Vagina (tissue), 2 donors: Measurements from ENCODE around the gene RTTN. TPM values are rescaled to one million over a fixed set of nuclear protein-coding genes. Genes with fewer than 3 reads are reported as not detected.

Experiments
- DNase-seq, 2 donors: peaks; one replicate each; pipeline ENCODE4 v3.0.0-alpha.2; 2017; ENCODE audit errors: extremely low spot score in 2 of 2
- H3K27ac ChIP-seq: fragments of 200-600 bp; sonication (generic); one replicate; pipeline ENCODE4 v1.5.1; 2019
- H3K27me3 ChIP-seq: fragments of 200-600 bp; sonication (generic); one replicate; pipeline ENCODE4 v1.5.1; 2019
- H3K36me3 ChIP-seq, 2 donors: fragments of 200-600 bp; sonication (generic); one replicate each; pipeline ENCODE4 v1.5.1; 2017 to 2019
- H3K4me1 ChIP-seq: fragments of 200-600 bp; sonication (generic); one replicate; pipeline ENCODE4 v1.5.1; 2019
- H3K4me3 ChIP-seq, 2 donors: fragments of 200-600 bp; sonication (generic); 1 replicate in 1 of 2; 2 replicates in 1 of 2; pipeline ENCODE4 v1.5.1; 2016 to 2019
- H3K9me3 ChIP-seq: fragments of 200-600 bp; sonication (generic); one replicate; pipeline ENCODE4 v1.5.1; 2019
- CTCF ChIP-seq, 3 experiments: fragments of 450-650 bp in 2 of 3; fragments of 200-600 bp in 1 of 3; sonication (generic) in 1 of 3; IDR thresholded peaks; one replicate each; pipeline ENCODE4 v1.5.1; 2017 to 2019; ENCODE audit warnings: antibody characterized with exemption in 3 of 3, mild to moderate bottlenecking in 2 of 3, moderate library complexity in 2 of 3
- POLR2A ChIP-seq, 2 donors: fragments of 450-650 bp; IDR thresholded peaks; one replicate each; pipeline ENCODE4 v1.6.1; 2017; ENCODE audit warnings: antibody characterized with exemption in 2 of 2, mild to moderate bottlenecking in 2 of 2, moderate library complexity in 2 of 2
- POLR2AphosphoS5 ChIP-seq, 2 donors: sonication (generic); formaldehyde crosslinking; IDR thresholded peaks; one replicate each; pipeline ENCODE4 v1.9.0; 2017; ENCODE audit warnings: antibody characterized with exemption in 2 of 2, mild to moderate bottlenecking in 2 of 2, low read depth in 1 of 2; ENCODE audit not compliant: insufficient read depth in 1 of 2
- intact Hi-C: fragments of 100-400 bp; cut with DNase I; formaldehyde crosslinking; loops from one replicate; pipeline ENCODE4 v1.15.1; 2023
- total RNA-seq: library from RNA; depleted of rRNA; stranded (reverse); fragments of >200 nt; gene quantifications from one replicate; pipeline ENCODE4 v1.2.3, GENCODE V29; 2016

Gene RTTN
- total RNA-seq, 1 donor from 2014 or later: 16.7 TPM

- Histone ChIP-seq H3K27me3 (no peaks in the 10 kb centered on the region), H3K9me3 (no peaks in the 10 kb centered on the region), H3K27ac (no peak overlapping the region), H3K4me3 (no peak overlapping the region), H3K36me3 (peaks cover 0 to 5% of the 10 kb centered on the region in 2 donors), H3K4me1 (no peaks in the 10 kb centered on the region)
- no peak for DNase-seq
- TF ChIP-seq CTCF (IDR thresholded peaks at IDR 0.05) (no peak), POLR2AphosphoS5 (IDR thresholded peaks at IDR 0.05; ENCODE audit: insufficient read depth in 1 of 2, low read depth in 1 of 2) (no peak), POLR2A (IDR thresholded peaks at IDR 0.05) (no peak)
- intact Hi-C loops: no loop called here
Observed at GRCh38 chr18:70086085-70086484, 119.4 kb downstream of the RTTN start.

- H3K4me1 ChIP-seq: no peaks in the 10 kb centered on the region
Observed at GRCh38 chr18:70085641-70086040, 119.8 kb downstream of the RTTN start.

GRCh38 chr18:70082430-70082829 is 123.1 kb downstream of the RTTN start:
- intact Hi-C loops: no loop called here
- Histone ChIP-seq H3K4me3 (no peak overlapping the region), H3K36me3 (peaks cover 0 to 5% of the 10 kb centered on the region in 2 donors), H3K27ac (no peak overlapping the region), H3K4me1 (no peaks in the 10 kb centered on the region), H3K9me3 (no peaks in the 10 kb centered on the region), H3K27me3 (no peaks in the 10 kb centered on the region)
- no peak for DNase-seq
- TF ChIP-seq POLR2A (IDR thresholded peaks at IDR 0.05) (no peak), POLR2AphosphoS5 (IDR thresholded peaks at IDR 0.05; ENCODE audit: insufficient read depth in 1 of 2, low read depth in 1 of 2) (no peak), CTCF (IDR thresholded peaks at IDR 0.05) (no peak)

More at GRCh38 chr18:70085641-70086040, 119.8 kb downstream of the RTTN start:
- TF ChIP-seq POLR2A (IDR thresholded peaks at IDR 0.05) (no peak), POLR2AphosphoS5 (IDR thresholded peaks at IDR 0.05; ENCODE audit: insufficient read depth in 1 of 2, low read depth in 1 of 2) (no peak), CTCF (IDR thresholded peaks at IDR 0.05) (no peak)
- Histone ChIP-seq H3K27me3 (no peaks in the 10 kb centered on the region), H3K27ac (no peak overlapping the region), H3K36me3 (peaks cover 0 to 5% of the 10 kb centered on the region in 2 donors), H3K9me3 (no peaks in the 10 kb centered on the region), H3K4me3 (no peak overlapping the region)
- DNase-seq: no peak
- intact Hi-C loops: no loop called here

GRCh38 chr18:70078106-70078505 is 127.4 kb downstream of the RTTN start:
- H3K4me3 ChIP-seq: no peak overlapping the region

More at GRCh38 chr18:70078106-70078505, 127.4 kb downstream of the RTTN start:
- Histone ChIP-seq H3K27ac (no peak overlapping the region), H3K36me3 (no peaks in the 10 kb centered on the region), H3K27me3 (no peaks in the 10 kb centered on the region), H3K4me1 (no peaks in the 10 kb centered on the region), H3K9me3 (no peaks in the 10 kb centered on the region)
- intact Hi-C loops: no loop called here
- no peak for TF ChIP-seq CTCF (IDR thresholded peaks at IDR 0.05)
- no peak for TF ChIP-seq POLR2A (IDR thresholded peaks at IDR 0.05)
- TF ChIP-seq POLR2AphosphoS5 (IDR thresholded peaks at IDR 0.05; ENCODE audit: insufficient read depth in 1 of 2, low read depth in 1 of 2): no peak
- no peak for DNase-seq
